ENCODE measurements around the gene TUFT1.

Gene TUFT1

DNA sequence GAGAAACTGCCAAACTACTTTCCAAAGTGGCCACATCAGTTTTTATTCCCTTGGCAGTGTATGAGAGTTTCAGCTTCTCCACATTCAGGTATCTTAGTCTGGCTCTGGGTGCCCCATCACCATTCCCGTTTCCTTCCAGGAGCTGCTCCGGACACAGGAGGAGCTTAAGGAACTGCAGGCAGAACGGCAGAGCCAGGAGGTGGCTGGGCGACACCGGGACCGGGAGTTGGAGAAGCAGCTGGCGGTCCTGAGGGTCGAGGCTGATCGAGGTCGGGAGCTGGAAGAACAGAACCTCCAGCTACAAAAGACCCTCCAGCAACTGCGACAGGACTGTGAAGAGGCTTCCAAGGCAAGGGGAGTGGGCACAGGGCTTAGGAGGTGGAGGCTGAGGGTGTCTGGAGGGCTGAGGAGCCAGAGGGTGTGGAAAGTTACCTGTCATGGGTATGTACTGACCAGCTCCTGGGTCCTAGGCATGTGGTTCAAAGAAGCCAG, 10.9 kb upstream of the TUFT1 start:
- no peak overlapping the region for H3K4me3 ChIP-seq (ENCODE audit: low read depth, low read length)
- TF ChIP-seq POLR2A (IDR thresholded peaks at IDR 0.05; ENCODE audit: extremely low read depth, insufficient read length) (no peak), MAX (IDR thresholded peaks at IDR 0.05; ENCODE audit: low read depth, low read length) (no peak), MYC (IDR thresholded peaks at IDR 0.05; ENCODE audit: low read depth, low read length) (no peak)
- TF ChIP-seq, protein P1, sequence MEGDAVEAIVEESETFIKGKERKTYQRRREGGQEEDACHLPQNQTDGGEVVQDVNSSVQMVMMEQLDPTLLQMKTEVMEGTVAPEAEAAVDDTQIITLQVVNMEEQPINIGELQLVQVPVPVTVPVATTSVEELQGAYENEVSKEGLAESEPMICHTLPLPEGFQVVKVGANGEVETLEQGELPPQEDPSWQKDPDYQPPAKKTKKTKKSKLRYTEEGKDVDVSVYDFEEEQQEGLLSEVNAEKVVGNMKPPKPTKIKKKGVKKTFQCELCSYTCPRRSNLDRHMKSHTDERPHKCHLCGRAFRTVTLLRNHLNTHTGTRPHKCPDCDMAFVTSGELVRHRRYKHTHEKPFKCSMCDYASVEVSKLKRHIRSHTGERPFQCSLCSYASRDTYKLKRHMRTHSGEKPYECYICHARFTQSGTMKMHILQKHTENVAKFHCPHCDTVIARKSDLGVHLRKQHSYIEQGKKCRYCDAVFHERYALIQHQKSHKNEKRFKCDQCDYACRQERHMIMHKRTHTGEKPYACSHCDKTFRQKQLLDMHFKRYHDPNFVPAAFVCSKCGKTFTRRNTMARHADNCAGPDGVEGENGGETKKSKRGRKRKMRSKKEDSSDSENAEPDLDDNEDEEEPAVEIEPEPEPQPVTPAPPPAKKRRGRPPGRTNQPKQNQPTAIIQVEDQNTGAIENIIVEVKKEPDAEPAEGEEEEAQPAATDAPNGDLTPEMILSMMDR (IDR thresholded peaks at IDR 0.05; ENCODE audit: low read depth, low read length) = no peak
- no peak for DNase-seq (ENCODE audit: low read depth)

GRCh38 chr1:151529781-151530180, 10.3 kb upstream of the TUFT1 start:
- TF ChIP-seq POLR2A (IDR thresholded peaks at IDR 0.05; ENCODE audit: extremely low read depth, insufficient read length) = no peak
- TF ChIP-seq MYC (IDR thresholded peaks at IDR 0.05; ENCODE audit: low read depth, low read length) = no peak
- TF ChIP-seq, protein P1 (IDR thresholded peaks at IDR 0.05; ENCODE audit: low read depth, low read length) = no peak
- TF ChIP-seq MAX (IDR thresholded peaks at IDR 0.05; ENCODE audit: low read depth, low read length) = no peak
- H3K4me3 ChIP-seq (ENCODE audit: low read depth, low read length) = no peak overlapping the region
- no peak for DNase-seq (ENCODE audit: low read depth)

DNA sequence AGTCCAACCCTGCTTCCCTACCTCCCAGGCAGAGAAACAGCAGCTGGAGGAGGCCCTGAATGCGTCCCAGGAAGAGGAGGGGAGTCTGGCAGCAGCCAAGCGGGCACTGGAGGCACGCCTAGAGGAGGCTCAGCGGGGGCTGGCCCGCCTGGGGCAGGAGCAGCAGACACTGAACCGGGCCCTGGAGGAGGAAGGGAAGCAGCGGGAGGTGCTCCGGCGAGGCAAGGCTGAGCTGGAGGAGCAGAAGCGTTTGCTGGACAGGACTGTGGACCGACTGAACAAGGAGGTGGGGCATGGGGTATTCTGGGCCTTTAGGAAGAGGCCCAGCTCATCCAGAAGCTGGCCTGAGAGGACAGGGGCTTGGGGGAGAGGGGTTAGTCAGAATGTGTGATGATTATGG, 9.6 kb upstream of the TUFT1 start:
- DNase-seq (ENCODE audit: low read depth) = no peak
- no peak overlapping the region for H3K4me3 ChIP-seq (ENCODE audit: low read depth, low read length)
- TF ChIP-seq, protein P1 (IDR thresholded peaks at IDR 0.05; ENCODE audit: low read depth, low read length) = no peak
- TF ChIP-seq POLR2A (IDR thresholded peaks at IDR 0.05; ENCODE audit: extremely low read depth, insufficient read length) (no peak), MYC (IDR thresholded peaks at IDR 0.05; ENCODE audit: low read depth, low read length) (no peak), MAX (IDR thresholded peaks at IDR 0.05; ENCODE audit: low read depth, low read length) (no peak)

GRCh38 chr1:151533870-151534269, 6.2 kb upstream of the TUFT1 start:
- DNase-seq (ENCODE audit: low read depth) = no peak
- H3K4me3 ChIP-seq (ENCODE audit: low read depth, low read length) = no peak overlapping the region
- TF ChIP-seq MAX (IDR thresholded peaks at IDR 0.05; ENCODE audit: low read depth, low read length) = no peak
- TF ChIP-seq MYC (IDR thresholded peaks at IDR 0.05; ENCODE audit: low read depth, low read length) = no peak
- no peak for TF ChIP-seq POLR2A (IDR thresholded peaks at IDR 0.05; ENCODE audit: extremely low read depth, insufficient read length)
- TF ChIP-seq, protein P1 (IDR thresholded peaks at IDR 0.05; ENCODE audit: low read depth, low read length) = no peak

DNA sequence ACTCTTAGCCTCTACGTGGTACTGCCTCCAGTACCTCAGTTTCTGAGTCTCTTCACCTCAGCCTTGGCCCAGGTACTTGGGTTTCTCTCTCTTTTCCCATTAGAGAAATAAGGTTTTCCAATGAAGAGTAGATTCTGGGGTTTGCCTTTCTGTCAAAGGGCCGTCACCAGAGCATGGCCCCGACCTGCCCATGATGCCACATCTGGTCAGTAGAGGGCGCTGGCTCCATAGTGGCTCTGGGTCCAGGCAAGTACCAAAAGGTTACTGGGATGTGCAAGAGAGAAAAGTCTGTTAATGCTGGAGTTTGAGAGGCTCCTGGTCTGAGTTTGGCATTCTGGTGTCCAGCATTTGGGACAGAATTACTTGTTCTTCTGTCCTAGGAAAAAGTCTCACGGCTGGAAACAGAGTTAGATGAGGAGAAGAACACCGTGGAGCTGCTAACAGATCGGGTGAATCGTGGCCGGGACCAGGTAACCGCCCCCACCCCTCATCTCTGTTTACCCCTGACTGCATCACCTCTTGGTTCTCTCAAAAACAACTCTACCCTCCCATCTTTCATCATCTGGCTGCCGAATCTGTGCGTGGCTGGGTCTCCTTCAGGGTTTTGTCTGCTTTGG, 5.3 kb upstream of the TUFT1 start:
- no peak overlapping the region for H3K4me3 ChIP-seq (ENCODE audit: low read depth, low read length)
- peak; percentile 73 for DNase-seq (ENCODE audit: low read depth)
- TF ChIP-seq POLR2A (IDR thresholded peaks at IDR 0.05; ENCODE audit: extremely low read depth, insufficient read length) = no peak
- no peak for TF ChIP-seq MAX (IDR thresholded peaks at IDR 0.05; ENCODE audit: low read depth, low read length)
- TF ChIP-seq MYC (IDR thresholded peaks at IDR 0.05; ENCODE audit: low read depth, low read length) = peak; percentile 59; the same call in 1 of the 2 replicates
- TF ChIP-seq, protein P1 (IDR thresholded peaks at IDR 0.05; ENCODE audit: low read depth, low read length) = peak; percentile 95
